Suppressor macrophage (primary cell): ENCODE data around the gene PDLIM5.
"Not testable (repeated sequence)": the region's sequence is repeated elsewhere in the genome, so short reads cannot be mapped to it uniquely, and the experiment has no call there.

Source experiments
- DNase-seq, 4 experiments: peaks; one replicate each; pipeline ENCODE4 v3.0.0-alpha.2; 2020 to 2022

Gene PDLIM5

GRCh38 chr4:94498502-94498901 lies 46.8 kb downstream of the PDLIM5 start:
- no peak for DNase-seq

GRCh38 chr4:94500685-94501084 lies 48.9 kb downstream of the PDLIM5 start:
- no peak for DNase-seq

GRCh38 chr4:94504545-94504944 lies 52.8 kb downstream of the PDLIM5 start:
- DNase-seq = no peak

GRCh38 chr4:94506822-94507221 lies 55.1 kb downstream of the PDLIM5 start:
- no peak for DNase-seq

- no peak for DNase-seq
Measured at GRCh38 chr4:94507281-94507680, 55.5 kb downstream of the PDLIM5 start.

GRCh38 chr4:94507708-94508107 lies 56.0 kb downstream of the PDLIM5 start:
- peak; percentile 45 to 84 (median 63) for DNase-seq

GRCh38 chr4:94508296-94508695 lies 56.6 kb downstream of the PDLIM5 start:
- DNase-seq = no peak

GRCh38 chr4:94508806-94509205 lies 57.1 kb downstream of the PDLIM5 start:
- peak in 1 of 4 experiments; percentile 9 for DNase-seq

GRCh38 chr4:94511591-94511990 lies 59.8 kb downstream of the PDLIM5 start:
- DNase-seq = no peak

- not testable (repeated sequence) for DNase-seq
Measured at GRCh38 chr4:94513532-94513931, 61.8 kb downstream of the PDLIM5 start.

- no peak for DNase-seq
Measured at GRCh38 chr4:94515365-94515764, 63.6 kb downstream of the PDLIM5 start.

GRCh38 chr4:94516067-94516466 lies 64.3 kb downstream of the PDLIM5 start:
- DNase-seq = no peak

GRCh38 chr4:94516999-94517398 lies 65.3 kb downstream of the PDLIM5 start:
- peak in 1 of 4 experiments; percentile 7 for DNase-seq

GRCh38 chr4:94517492-94517891 lies 65.8 kb downstream of the PDLIM5 start:
- DNase-seq = no peak

- DNase-seq = peak; percentile 51 to 77 (median 70)
Measured at GRCh38 chr4:94519019-94519418, 67.3 kb downstream of the PDLIM5 start.

- peak; percentile 42 to 70 (median 58) for DNase-seq
Measured at GRCh38 chr4:94519925-94520789, 68.4 kb downstream of the PDLIM5 start.

- DNase-seq = peak; percentile 10 to 67 (median 34)
Measured at GRCh38 chr4:94523033-94523580, 71.4 kb downstream of the PDLIM5 start.

- no peak for DNase-seq
Measured at GRCh38 chr4:94523617-94524016, 71.9 kb downstream of the PDLIM5 start.

GRCh38 chr4:94525993-94526728 lies 74.4 kb downstream of the PDLIM5 start:
- DNase-seq = no peak

GRCh38 chr4:94527556-94528233 lies 76.0 kb downstream of the PDLIM5 start:
- DNase-seq = no peak

- no peak for DNase-seq
Measured at GRCh38 chr4:94528792-94529451, 77.2 kb downstream of the PDLIM5 start.

- peak in 2 of 4 experiments; percentile 30 to 31 for DNase-seq
Measured at GRCh38 chr4:94530073-94530472, 78.3 kb downstream of the PDLIM5 start.
